Adrenal gland (tissue), 5 donors: ENCODE data around the gene ZFP62.

Experiments
- CTCF ChIP-seq, 6 experiments: fragments of 450-650 bp in 4 of 6; fragments of 200-600 bp in 2 of 6; sonication (generic) in 1 of 6; IDR thresholded peaks; 1 replicate in 5 of 6; 2 replicates in 1 of 6; pipeline versions ENCODE4 v1.5.1 to v1.8.0; 2016 to 2021; ENCODE audit warnings: antibody characterized with exemption in 6 of 6, mild to moderate bottlenecking in 2 of 6, moderate library complexity in 1 of 6
- POLR2A ChIP-seq, 2 donors: fragments of 450-650 bp; IDR thresholded peaks; one replicate each; pipeline ENCODE4 v1.6.1; 2017; ENCODE audit warnings: antibody characterized with exemption in 2 of 2, mild to moderate bottlenecking in 2 of 2, moderate library complexity in 1 of 2
- donor health status: DM: no; HTN: no; CAD: no.

GRCh38 chr5:180815293-180815917 lies 45.7 kb downstream of the ZFP62 start:
- TF ChIP-seq CTCF (IDR thresholded peaks at IDR 0.05) (no peak), POLR2A (IDR thresholded peaks at IDR 0.05) (no peak)
